Activated CD8-positive, alpha-beta T cell treated with anti-CD3 and anti-CD28 coated beads for 36 hours (primary cell): ENCODE results near the gene CCDC146. TPM values are rescaled to one million over a fixed set of nuclear protein-coding genes. Genes with fewer than 3 reads are reported as not detected.
A peak's percentile ranks its signal among the peaks of the same experiment; 100 is the strongest.

Source experiments
- ATAC-seq: fragments of 200-7000 bp; cut with Tn5 transposase; one replicate; pipeline ENCODE4 v1.10.0; 2021; ENCODE audit warnings: mild to moderate bottlenecking, moderate library complexity
- CTCF ChIA-PET: fragments of 350-600 bp; sonication (Branson Sonifier 250); formaldehyde crosslinking; loops from one replicate; lab custom pipeline; 2021; ENCODE audit warnings: antibody characterized with exemption; lab: Charles Lee
- POLR2A ChIA-PET: fragments of 350-600 bp; sonication (Branson Sonifier 250); formaldehyde crosslinking; loops from one replicate; lab custom pipeline; 2021; ENCODE audit warnings: antibody characterized with exemption; lab: Charles Lee
- DNase-seq: peaks from one replicate; pipeline ENCODE4 v3.0.0-alpha.2; 2020
- H3K27ac Mint-ChIP-seq: one replicate; pipeline ENCODE4 v1.8.0; 2021; ENCODE audit warnings: mild to moderate bottlenecking, mixed read lengths
- H3K27me3 Mint-ChIP-seq: one replicate; pipeline ENCODE4 v1.8.0; 2021; ENCODE audit warnings: mixed read lengths
- H3K36me3 Mint-ChIP-seq: one replicate; pipeline ENCODE4 v1.8.0; 2021; ENCODE audit warnings: low read depth, mixed read lengths
- H3K4me1 Mint-ChIP-seq: one replicate; pipeline ENCODE4 v1.8.0; 2021; ENCODE audit warnings: low read depth, mixed read lengths
- H3K4me3 Mint-ChIP-seq: one replicate; pipeline ENCODE4 v1.8.0; 2021; ENCODE audit warnings: mild to moderate bottlenecking, moderate library complexity, mixed read lengths
- H3K9me3 Mint-ChIP-seq: one replicate; pipeline ENCODE4 v1.8.0; 2021; ENCODE audit warnings: mixed read lengths
- CTCF ChIP-seq: fragments of 200-600 bp; IDR thresholded peaks from one replicate; pipeline ENCODE4 v1.8.0; 2022; ENCODE audit warnings: antibody characterized with exemption, mild to moderate bottlenecking
- intact Hi-C: fragments of 100-400 bp; cut with micrococcal nuclease; formaldehyde crosslinking; loops from one replicate; pipeline ENCODE4 v1.10.0; 2022
- total RNA-seq, 2 experiments: library from RNA; stranded (reverse); gene quantifications; one replicate each; pipeline ENCODE4 v1.2.3, GENCODE V29; 2021

CCDC146 gene
- total RNA-seq, 2 experiments from 2014 or later, result 2.1 to 2.6 TPM

GRCh38 chr7:77184990-77185389 lies 62.6 kb downstream of the CCDC146 start:
- ChIA-PET CTCF (no interaction called here), POLR2A (no interaction called here)
- peaks cover 4% of the 10 kb centered on the region for H3K9me3 Mint-ChIP-seq
- H3K27ac Mint-ChIP-seq, result no peak overlapping the region
- no peaks in the 10 kb centered on the region for H3K36me3 Mint-ChIP-seq
- H3K4me3 Mint-ChIP-seq, result no peak overlapping the region
- no peak for ATAC-seq
- no peaks in the 10 kb centered on the region for H3K27me3 Mint-ChIP-seq
- intact Hi-C loops, result no loop called here
- peaks cover 2% of the 10 kb centered on the region for H3K4me1 Mint-ChIP-seq
- no peak for DNase-seq
- TF ChIP-seq CTCF, result no peak

- intact Hi-C loops, result no loop called here
- Mint-ChIP-seq H3K4me1 (peaks cover 2% of the 10 kb centered on the region), H3K4me3 (no peak overlapping the region), H3K27ac (no peak overlapping the region), H3K27me3 (no peaks in the 10 kb centered on the region), H3K9me3 (peaks cover 4% of the 10 kb centered on the region), H3K36me3 (no peaks in the 10 kb centered on the region)
- ATAC-seq (no peak), DNase-seq (no peak)
- TF ChIP-seq CTCF, result no peak
- CTCF ChIA-PET, result no interaction called here
- POLR2A ChIA-PET, result no interaction called here
These were observed 63.5 kb downstream of the CCDC146 start for GRCh38 chr7:77185866-77186265.

- no peak for TF ChIP-seq CTCF
- Mint-ChIP-seq H3K4me1 (peaks cover 11% of the 10 kb centered on the region), H3K9me3 (no peaks in the 10 kb centered on the region), H3K27ac (no peak overlapping the region), H3K4me3 (no peak overlapping the region), H3K27me3 (no peaks in the 10 kb centered on the region), H3K36me3 (no peaks in the 10 kb centered on the region)
- no peak for ATAC-seq
- POLR2A ChIA-PET, result no interaction called here
- intact Hi-C loops, result no loop called here
- CTCF ChIA-PET, result no interaction called here
- no peak for DNase-seq
These were observed 66.5 kb downstream of the CCDC146 start for GRCh38 chr7:77188731-77189437.

GRCh38 chr7:77197141-77197540 lies 74.7 kb downstream of the CCDC146 start:
- Mint-ChIP-seq H3K4me1 (peaks cover 30% of the 10 kb centered on the region), H3K27me3 (no peaks in the 10 kb centered on the region), H3K9me3 (no peaks in the 10 kb centered on the region), H3K27ac (no peak overlapping the region), H3K4me3 (no peak overlapping the region), H3K36me3 (no peaks in the 10 kb centered on the region)
- POLR2A ChIA-PET, result no interaction called here
- ATAC-seq (no peak), DNase-seq (no peak)
- CTCF ChIA-PET, result no interaction called here
- TF ChIP-seq CTCF, result no peak
- intact Hi-C loops, result no loop called here

GRCh38 chr7:77199013-77199966 lies 76.9 kb downstream of the CCDC146 start, which contains the start of gene FGL2:
Gene FGL2, minus strand, starts transcription at chr7:77199819. Its CDS starts 26 bp downstream, at chr7:77199793.
- Mint-ChIP-seq H3K27me3 (no peaks in the 10 kb centered on the region), H3K27ac (peak within 1 kb of the TSS; percentile 39), H3K4me3 (peak within 1 kb of the TSS; percentile 73), H3K9me3 (no peaks in the 10 kb centered on the region), H3K36me3 (no peaks in the 10 kb centered on the region), H3K4me1 (peaks cover 20% of the 10 kb centered on the region)
- peak; percentile 78 for ATAC-seq
- ChIA-PET CTCF (interaction anchor here (0.9 to 3.9 kb wide), 4 partner anchors 15 to 130 kb away, joined by 3 to 22 read pairs (median 4); no protein-coding TSS in a partner anchor), POLR2A (no interaction called here)
- intact Hi-C loops, result no loop called here
- no peak for TF ChIP-seq CTCF
- peak; percentile 46 for DNase-seq
